Measurements from ENCODE around the gene ZNF385B. TPM values are rescaled to one million over a fixed set of nuclear protein-coding genes. Genes with fewer than 3 reads are reported as not detected.

ZNF385B gene
- polyA plus RNA-seq, 1 donor (not counting 4 experiments of a cell fraction or from before 2014, with no cell fraction given): 0.17 TPM

GRCh38 chr2:179447839-179448447 lies 413.5 kb downstream of the ZNF385B start:
- dilution Hi-C loops (cut with MboI; ENCODE audit: extremely low pct_ligation_motif_present, low sequenced_read_pairs): no loop called here
- Histone ChIP-seq H2AFZ (ENCODE audit: control insufficient read depth, low read length) (no peak overlapping the region), H3K4me2 (ENCODE audit: control insufficient read depth, extremely low read depth, insufficient read depth, low read depth, low read length) (no peak overlapping the region), H3K9me1 (ENCODE audit: control insufficient read depth, extremely low read depth, insufficient read depth, low read length) (no peaks in the 10 kb centered on the region), H3K27me3 (ENCODE audit: control insufficient read depth, extremely low read depth, insufficient read depth, low read length) (no peaks in the 10 kb centered on the region), H3K4me3 (ENCODE audit: control insufficient read depth in 2 of 3, extremely low read depth in 1 of 3, insufficient read depth in 2 of 3, low read depth in 1 of 3, low read length in 3 of 3) (no peak overlapping the region), H3K79me2 (ENCODE audit: control insufficient read depth, insufficient read depth, low read length) (no peaks in the 10 kb centered on the region), H3K4me1 (ENCODE audit: control insufficient read depth, extremely low read depth, insufficient read depth, low read length) (peaks cover 41% of the 10 kb centered on the region), H4K20me1 (ENCODE audit: control insufficient read depth, extremely low read depth, insufficient read depth, low read length) (no peaks in the 10 kb centered on the region), H3K27ac (ENCODE audit: control insufficient read depth, insufficient read depth, low read length) (no peak overlapping the region), H3K9ac (ENCODE audit: control insufficient read depth, extremely low read depth, insufficient read depth, low read length) (no peak overlapping the region), H3K36me3 (ENCODE audit: control insufficient read depth in 2 of 2, extremely low read depth in 1 of 2, insufficient read depth in 2 of 2, low read length in 2 of 2) (no peaks in the 10 kb centered on the region), H3K9me3 (ENCODE audit: control insufficient read depth, low read depth, low read length) (no peaks in the 10 kb centered on the region)
- no peak for TF ChIP-seq EZH2 (IDR thresholded peaks at IDR 0.05; ENCODE audit: low read length)
- peak in 1 of 3 experiments; percentile 16 for TF ChIP-seq CTCF (optimal IDR thresholded peaks at IDR 0.05 in 1 of 3, IDR thresholded peaks at IDR 0.05 in 1 of 3, conservative IDR thresholded peaks at IDR 0.05 in 1 of 3; ENCODE audit: extremely low read depth in 1 of 3, insufficient read depth in 2 of 3, low read length in 3 of 3)
- DNase-seq (ENCODE audit: low read depth, low spot score) (no peak), FAIRE-seq (no peak)

GRCh38 chr2:179447421-179447820 lies 414.0 kb downstream of the ZNF385B start:
- no peak overlapping the region for H3K4me3 ChIP-seq (ENCODE audit: control insufficient read depth in 2 of 3, extremely low read depth in 1 of 3, insufficient read depth in 2 of 3, low read depth in 1 of 3, low read length in 3 of 3)
- dilution Hi-C loops (cut with MboI; ENCODE audit: extremely low pct_ligation_motif_present, low sequenced_read_pairs): no loop called here
- H3K36me3 ChIP-seq (ENCODE audit: control insufficient read depth in 2 of 2, extremely low read depth in 1 of 2, insufficient read depth in 2 of 2, low read length in 2 of 2): no peaks in the 10 kb centered on the region
- H3K27me3 ChIP-seq (ENCODE audit: control insufficient read depth, extremely low read depth, insufficient read depth, low read length): no peaks in the 10 kb centered on the region
- H3K9me1 ChIP-seq (ENCODE audit: control insufficient read depth, extremely low read depth, insufficient read depth, low read length): no peaks in the 10 kb centered on the region
- no peaks in the 10 kb centered on the region for H3K79me2 ChIP-seq (ENCODE audit: control insufficient read depth, insufficient read depth, low read length)
- peaks cover 45% of the 10 kb centered on the region for H3K4me1 ChIP-seq (ENCODE audit: control insufficient read depth, extremely low read depth, insufficient read depth, low read length)
- FAIRE-seq: peak; percentile 23
- H3K9ac ChIP-seq (ENCODE audit: control insufficient read depth, extremely low read depth, insufficient read depth, low read length): no peak overlapping the region
- H3K9me3 ChIP-seq (ENCODE audit: control insufficient read depth, low read depth, low read length): no peaks in the 10 kb centered on the region
- no peak for DNase-seq (ENCODE audit: low read depth, low spot score)
- peak overlapping the region; percentile 44 for H2AFZ ChIP-seq (ENCODE audit: control insufficient read depth, low read length)
- H4K20me1 ChIP-seq (ENCODE audit: control insufficient read depth, extremely low read depth, insufficient read depth, low read length): no peaks in the 10 kb centered on the region
- no peak for TF ChIP-seq EZH2 (IDR thresholded peaks at IDR 0.05; ENCODE audit: low read length)
- H3K27ac ChIP-seq (ENCODE audit: control insufficient read depth, insufficient read depth, low read length): peak overlapping the region; percentile 24
- H3K4me2 ChIP-seq (ENCODE audit: control insufficient read depth, extremely low read depth, insufficient read depth, low read depth, low read length): no peak overlapping the region
